CD4-positive, alpha-beta T cell treated with Interleukin-4 for 1 hour (primary cell): ENCODE data around the gene GTPBP2.
A peak's percentile ranks its signal among the peaks of the same experiment; 100 is the strongest.
"Not testable (repeated sequence)": the region's sequence is repeated elsewhere in the genome, so short reads cannot be mapped to it uniquely, and the experiment has no call there.

Experiments
- DNase-seq, 2 donors: peaks; one replicate each; pipeline ENCODE4 v3.0.0-alpha.2; 2020 to 2022

Gene GTPBP2

GRCh38 chr6:43629104-43629504 lies at the start of gene GTPBP2:
TSS of gene GTPBP2 (minus strand) at chr6:43629264. CDS start at chr6:43629162, 102 bp downstream.
- peak; percentile 96 to 97 for DNase-seq

- no peak for DNase-seq
Observed at GRCh38 chr6:43678341-43678740, 49.3 kb upstream of the GTPBP2 start.

- no peak for DNase-seq
Observed at GRCh38 chr6:43677759-43678158, 48.7 kb upstream of the GTPBP2 start.

- no peak for DNase-seq
Observed at GRCh38 chr6:43676962-43677606, 48.0 kb upstream of the GTPBP2 start.

DNA sequence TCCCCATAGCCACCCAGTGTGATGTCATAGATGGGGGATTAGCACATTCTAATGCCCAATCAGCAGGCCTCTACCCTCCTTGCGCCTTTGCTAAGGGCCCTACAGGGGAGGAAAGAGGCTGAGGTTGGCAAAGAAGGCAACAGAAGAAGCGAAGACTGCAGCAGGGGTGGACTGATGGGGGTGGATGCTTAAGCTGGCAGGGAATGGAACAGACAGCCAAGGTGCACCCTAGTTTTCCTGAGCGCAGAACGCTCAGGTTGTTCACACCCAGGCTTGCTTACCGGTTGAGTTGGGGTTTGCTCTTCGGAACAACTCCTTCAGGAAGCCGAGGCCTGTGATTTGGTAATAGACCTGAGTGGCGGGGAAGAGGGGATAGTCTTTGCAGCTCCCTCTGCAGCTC lies 45.9 kb upstream of the GTPBP2 start:
- no peak for DNase-seq

DNA sequence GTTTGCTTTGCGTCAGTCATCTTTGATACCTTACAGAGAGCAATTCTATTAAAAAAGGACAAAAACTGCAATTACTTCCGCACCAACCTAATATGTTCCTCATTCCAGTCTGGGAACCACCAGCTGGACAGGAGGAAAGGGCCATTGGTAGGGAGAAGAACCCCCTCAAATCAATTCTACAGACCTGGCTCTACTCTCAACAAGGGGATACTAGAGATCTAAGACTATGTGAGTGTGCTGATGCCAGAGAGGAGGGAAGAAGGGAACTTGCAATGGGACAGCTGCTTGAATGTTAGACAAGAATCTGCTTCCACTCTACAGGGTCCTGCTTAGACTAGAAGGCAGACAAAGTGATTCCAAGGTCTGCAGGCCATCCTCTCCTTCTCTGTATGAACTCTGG lies 45.2 kb upstream of the GTPBP2 start:
- DNase-seq = no peak

- no peak for DNase-seq
Observed at GRCh38 chr6:43673444-43674084, 44.5 kb upstream of the GTPBP2 start.

GRCh38 chr6:43671801-43672690 lies 43.0 kb upstream of the GTPBP2 start:
- no peak for DNase-seq

DNA sequence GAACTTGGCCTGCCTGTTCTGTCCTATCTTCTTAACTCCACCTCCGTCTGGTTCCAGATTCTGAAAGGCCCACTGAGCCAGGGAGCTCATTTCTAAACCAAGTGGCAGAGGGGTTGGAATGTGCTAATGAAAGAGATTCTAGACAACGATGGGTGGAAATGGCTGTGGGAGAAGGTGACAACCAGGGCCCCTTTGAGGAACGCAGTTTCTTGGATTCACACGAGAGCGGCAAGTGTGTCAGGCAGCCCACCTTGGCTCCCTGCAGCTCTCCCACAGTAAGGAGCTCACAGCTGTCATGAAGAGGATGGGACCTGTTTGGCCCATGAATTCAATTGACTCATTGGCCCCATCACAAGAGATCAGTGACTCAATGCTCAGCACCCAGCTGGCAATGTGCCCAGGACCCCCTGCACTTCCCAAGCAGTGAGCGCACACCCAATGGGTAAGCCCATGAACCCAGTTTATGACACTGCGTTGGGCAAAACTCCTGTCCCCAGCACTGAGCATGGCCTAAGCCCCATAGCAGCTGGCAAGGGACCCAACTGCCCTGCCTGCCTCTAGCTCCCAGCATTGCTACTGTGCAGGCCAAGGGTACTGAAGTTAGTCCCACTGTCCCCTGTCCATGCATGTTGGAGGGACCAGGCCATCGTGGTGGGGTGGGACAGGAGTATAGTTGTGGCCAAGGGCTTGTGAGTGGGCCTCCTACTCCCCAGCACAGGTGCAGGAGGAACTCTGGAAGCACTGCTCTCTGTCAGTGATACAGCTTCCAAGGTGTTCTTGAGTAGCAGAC lies 42.1 kb upstream of the GTPBP2 start:
- DNase-seq = no peak

GRCh38 chr6:43670623-43670986 lies 41.5 kb upstream of the GTPBP2 start:
- no peak for DNase-seq

DNA sequence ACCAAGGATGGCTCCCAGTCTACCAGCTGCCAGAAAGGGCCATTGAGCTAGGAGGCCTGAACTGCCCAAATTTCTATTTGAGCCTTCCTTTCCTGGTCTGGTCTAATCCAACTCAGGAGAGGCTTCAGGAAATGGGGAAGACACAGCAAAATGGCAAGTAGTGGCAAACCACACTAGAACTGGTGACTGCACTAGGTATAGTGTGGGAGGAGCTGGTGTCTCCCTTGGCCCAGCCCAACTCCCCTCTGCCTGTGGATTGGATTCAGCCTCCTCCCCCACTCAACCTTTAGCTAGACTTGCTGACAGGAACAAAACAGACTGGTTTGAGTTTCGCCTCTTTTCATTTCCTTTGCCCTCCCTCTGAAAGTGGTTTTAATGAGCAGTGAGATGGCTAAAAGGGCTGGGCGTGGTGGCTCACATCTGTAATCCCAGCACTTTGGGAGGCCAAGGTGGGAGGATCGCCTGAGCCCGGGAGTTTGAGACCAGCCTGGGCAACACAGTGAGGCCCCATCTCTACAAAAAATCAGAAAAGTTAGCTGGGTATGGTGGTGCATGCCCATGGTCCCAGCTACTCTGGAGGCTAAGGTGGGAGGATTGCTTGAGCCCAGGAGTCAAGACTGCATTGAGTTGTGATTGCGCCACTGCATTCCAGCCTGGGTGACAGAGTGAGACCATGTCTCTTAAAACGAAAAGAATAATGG lies 41.0 kb upstream of the GTPBP2 start:
- DNase-seq = no peak

- no peak for DNase-seq
Observed at GRCh38 chr6:43669050-43669921, 40.2 kb upstream of the GTPBP2 start.

- DNase-seq = peak; percentile 35 to 47
Observed at GRCh38 chr6:43668151-43669028, 39.3 kb upstream of the GTPBP2 start.

- peak; percentile 77 to 80 for DNase-seq
Observed at GRCh38 chr6:43667245-43668150, 38.4 kb upstream of the GTPBP2 start.

DNA sequence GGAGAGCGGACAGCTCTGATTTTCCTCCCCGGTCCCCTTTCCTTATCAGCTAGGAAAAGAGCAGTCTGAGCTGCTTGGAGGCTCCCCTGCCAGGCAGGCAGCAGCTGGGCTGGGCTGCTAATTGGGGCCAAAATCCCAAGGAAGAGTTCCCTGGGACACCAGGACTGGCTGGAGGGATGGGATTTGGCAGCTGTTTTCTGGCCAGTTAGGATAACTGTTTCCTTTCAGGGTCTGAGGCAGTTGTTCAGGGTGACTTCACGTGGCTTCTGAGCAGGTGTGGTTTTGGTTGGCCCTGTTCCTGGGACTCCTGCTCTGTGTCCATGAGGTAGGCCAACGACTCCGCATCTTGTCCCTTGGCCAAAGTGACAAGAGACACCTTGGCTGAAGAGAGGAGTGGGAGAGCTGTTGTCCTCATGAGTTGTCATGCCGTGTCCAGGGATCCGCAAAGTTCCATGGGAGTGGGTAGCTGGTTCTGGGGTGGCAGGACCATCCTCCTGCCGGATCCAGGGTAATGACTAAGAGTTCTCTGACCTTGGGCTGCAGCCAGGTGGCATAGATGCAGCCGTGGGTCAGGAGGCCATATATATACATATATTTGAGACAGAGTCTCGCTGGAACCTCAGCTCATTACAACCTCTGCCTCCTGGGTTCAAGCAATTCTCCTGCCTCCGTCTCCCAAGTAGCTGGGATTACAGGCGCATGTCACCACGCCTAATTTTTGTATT lies 37.3 kb upstream of the GTPBP2 start:
- no peak for DNase-seq

DNA sequence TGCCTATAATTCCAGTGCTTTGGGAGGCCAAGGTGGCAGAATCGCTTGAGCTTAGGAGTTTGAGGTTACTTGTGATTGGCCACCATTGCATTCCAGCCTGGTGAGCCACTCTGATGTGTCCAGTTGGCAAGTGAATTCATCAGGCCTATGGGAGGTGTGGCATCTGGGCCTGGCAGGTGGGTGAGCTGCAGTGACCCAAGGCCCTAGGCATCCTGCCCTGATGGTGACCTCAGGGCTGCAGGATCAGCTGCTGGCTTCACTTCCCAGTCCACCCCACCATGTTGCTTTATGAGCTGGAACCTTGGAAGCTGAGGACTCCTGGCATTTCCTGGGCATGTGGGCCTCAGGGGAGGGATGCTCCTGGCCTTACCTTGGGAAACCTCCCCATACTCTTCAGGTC lies 36.3 kb upstream of the GTPBP2 start:
- DNase-seq = no peak

- DNase-seq = not testable (repeated sequence)
Observed at GRCh38 chr6:43662948-43663347, 33.9 kb upstream of the GTPBP2 start.

GRCh38 chr6:43658161-43658560 lies 29.1 kb upstream of the GTPBP2 start:
- no peak for DNase-seq
